GM19238 (cell line): Measurements from ENCODE around the gene FDXR.
"Not testable (repeated sequence)": the region's sequence is repeated elsewhere in the genome, so short reads cannot be mapped to it uniquely, and the experiment has no call there.

Source experiments
- DNase-seq: peaks from one replicate; pipeline ENCODE4 v3.0.0; 2011; ENCODE audit warnings: low spot score; ENCODE audit not compliant: insufficient read length

Gene FDXR

DNA sequence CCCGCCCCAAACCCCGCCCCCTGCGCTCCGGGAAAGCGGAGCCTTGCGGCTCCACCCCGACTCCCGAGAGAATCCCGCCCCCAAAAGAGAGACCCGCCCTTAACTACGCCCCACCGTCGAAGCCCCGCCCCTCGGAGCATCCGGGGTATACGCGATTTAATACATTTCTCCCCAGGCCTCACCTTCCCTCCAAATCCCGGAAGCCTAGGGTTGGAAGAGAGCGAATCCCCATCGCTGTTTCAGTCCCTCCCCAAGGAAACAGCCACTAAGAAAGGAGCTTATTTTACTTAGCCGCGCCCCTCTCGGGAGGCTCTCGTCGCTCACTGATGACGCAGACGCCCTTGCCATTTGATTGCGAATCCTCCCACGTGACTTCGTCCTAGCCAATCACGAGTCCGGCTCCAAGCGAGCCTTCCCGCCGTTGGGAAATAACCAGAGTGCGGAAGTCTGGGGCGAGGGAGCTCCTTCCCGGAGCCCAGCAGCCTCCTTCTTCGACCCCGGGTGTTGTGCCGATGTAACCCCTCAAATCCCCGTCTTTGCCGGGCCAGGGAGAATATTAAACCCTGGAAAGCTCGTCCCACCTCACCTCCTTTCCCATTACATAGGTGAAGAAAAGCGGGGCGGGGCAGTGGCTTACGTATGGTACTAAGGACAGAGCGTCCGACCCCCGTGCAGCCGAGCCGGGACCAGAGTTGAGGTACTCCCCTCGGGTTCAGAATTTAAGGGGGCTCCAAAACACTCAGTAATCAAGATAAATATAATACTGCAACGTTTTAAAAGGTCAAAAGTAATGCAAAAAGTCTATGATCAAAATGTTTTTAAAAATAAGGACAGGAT is 461 bp upstream of the FDXR start:
- peak; percentile 100 for DNase-seq

DNA sequence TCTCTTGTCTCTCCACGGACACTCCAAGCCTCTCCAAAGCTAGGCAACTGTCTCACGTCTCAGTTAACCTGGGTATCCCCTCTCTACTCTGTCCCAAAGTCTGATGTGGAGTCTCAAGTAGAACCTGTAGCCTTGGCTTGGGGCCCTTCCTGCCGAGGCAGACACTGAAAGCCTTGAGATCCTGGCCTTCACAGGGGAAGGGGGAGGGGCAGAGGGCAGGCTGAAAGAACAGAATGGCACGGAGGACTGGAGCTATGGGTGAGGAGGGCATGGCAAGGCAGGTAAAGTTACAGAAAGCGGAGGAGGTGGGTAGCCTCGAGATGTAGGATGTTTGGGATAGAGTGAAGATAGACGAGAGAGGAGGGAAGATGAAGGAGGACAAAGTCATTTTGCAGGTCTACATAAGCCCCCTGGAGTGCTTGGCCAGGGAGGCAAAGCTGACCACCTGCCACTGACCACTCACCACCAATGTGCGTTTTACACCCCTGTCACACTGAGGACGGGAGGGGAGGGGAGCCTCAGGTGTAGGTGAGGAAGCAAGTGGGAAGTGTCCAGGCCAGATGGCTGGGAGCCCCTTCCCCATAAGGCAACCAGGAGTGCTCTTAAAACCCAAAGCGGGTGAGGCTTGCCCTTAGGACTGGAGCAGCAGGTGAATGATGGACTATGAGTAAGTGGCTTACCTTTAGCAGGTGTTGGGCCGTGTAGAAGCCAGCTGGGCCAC is 1.3 kb downstream of the FDXR start:
- DNase-seq = no peak

DNA sequence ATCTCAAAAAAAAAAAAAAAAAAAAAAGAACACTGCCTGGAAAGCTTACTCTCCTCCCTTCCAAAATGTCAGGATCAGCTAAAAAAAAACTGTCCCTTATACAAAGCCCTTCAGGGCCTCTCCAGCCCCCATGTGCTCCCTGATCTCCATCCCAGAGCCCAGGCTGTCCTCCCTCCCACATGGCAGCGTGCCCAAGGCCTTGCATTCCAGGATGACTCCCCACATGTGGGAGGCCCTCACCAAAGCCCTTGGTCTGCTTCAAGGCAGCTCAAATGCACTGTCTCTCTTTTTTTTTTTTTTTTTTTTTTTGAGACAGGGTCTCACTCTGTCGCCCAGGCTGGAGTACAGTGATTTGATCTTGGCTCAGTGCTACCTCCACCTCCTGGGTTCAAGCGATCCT is 2.3 kb downstream of the FDXR start:
- DNase-seq = no peak

DNA sequence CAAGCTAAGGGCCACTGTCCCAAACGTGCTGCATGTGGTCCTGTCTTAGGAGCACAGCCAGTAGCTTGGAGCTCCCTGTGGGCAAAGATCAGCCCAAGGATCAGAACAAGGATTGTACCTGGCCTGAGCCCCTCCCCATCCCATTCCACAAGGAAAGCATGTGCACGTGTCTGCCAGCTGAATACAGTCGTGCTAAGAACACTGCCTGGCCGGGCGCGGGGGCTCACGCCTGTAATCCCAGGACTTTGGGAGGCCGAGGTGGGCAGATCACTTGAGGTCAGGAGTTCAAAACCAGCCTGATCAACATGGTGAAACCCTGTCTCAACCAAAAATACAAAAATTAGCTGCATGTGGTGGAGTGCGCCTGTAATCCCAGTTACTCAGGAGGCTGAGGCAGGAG is 2.8 kb downstream of the FDXR start:
- not testable (repeated sequence) for DNase-seq

DNA sequence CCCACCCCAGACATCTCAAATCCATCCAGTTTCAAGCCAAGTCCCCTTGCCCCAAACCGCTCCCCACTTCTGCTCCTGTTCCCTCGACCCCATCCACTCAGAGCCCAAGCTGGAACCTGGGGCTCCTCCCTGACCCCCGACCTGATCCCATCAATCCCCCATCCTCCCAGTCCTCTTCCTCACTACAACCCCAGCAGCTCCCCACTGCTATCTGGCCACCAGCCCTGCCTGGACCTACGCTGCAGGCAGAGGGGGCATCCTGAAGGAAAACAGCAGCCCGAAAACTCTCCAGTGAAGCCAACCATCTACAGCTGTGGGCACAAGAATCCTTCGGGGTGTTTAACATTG is 3.9 kb downstream of the FDXR start:
- DNase-seq = no peak

DNA sequence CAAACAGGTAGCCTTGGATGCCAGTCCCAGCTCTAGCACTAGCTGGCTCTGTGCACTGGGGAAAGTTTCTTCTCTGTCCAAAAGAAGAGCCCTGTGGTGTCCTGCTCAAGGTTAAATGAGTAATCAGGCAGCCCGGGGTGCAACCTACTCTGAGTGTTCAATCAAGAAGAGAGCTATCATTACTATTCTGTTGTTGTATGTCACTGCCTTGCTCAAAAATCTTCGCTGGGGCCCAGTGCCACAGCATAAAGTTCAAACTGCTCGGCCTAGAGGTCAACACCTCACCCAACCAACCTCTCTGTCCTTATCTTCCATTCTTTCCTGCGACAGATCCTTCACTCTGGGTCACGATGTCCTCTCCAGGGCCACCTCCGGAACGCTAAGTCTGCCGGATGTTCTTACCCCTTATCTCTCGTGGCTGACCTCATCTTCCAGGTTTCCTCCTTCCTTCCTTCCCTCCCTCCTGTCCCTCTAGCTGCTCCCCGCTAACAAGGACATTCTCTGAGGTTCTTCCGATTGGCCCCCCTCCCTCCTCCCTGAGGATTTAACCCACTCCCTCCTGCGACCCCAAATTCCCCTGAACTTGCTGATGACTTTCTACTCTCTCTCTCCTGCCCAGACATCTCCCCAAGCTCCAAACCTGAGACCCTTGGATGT is 4.4 kb downstream of the FDXR start:
- no peak for DNase-seq

DNA sequence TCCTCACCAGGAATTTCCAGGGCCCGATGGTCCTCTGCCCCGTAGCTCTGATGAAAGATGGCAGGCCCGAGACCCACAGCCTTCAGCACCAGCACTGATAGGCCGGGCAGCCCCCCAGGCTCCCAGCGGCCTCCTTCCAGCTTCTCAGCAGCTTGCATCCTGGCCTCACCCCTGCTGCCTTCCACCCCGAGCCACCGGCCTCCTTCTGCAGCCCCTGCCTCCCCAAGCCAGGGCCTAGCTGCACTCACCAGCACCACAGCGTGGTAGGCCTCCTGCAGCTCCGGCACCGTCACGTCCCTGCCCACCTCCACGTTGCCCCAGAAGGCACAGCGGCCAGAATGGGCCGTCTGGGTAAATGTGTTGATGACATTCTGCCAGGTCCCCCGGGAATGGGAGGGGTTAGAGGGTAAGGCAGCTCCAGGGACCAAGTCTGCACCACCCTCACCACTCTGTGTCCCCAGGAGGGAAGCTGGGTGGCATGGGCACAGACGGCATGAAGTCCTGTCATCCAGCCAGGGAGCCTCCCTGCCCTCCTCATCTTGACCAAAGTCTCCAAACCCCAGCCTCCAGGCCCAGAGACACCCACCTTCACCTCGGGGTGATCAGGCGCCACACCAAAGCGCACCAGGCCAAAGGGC is 6.5 kb downstream of the FDXR start:
- DNase-seq = no peak

DNA sequence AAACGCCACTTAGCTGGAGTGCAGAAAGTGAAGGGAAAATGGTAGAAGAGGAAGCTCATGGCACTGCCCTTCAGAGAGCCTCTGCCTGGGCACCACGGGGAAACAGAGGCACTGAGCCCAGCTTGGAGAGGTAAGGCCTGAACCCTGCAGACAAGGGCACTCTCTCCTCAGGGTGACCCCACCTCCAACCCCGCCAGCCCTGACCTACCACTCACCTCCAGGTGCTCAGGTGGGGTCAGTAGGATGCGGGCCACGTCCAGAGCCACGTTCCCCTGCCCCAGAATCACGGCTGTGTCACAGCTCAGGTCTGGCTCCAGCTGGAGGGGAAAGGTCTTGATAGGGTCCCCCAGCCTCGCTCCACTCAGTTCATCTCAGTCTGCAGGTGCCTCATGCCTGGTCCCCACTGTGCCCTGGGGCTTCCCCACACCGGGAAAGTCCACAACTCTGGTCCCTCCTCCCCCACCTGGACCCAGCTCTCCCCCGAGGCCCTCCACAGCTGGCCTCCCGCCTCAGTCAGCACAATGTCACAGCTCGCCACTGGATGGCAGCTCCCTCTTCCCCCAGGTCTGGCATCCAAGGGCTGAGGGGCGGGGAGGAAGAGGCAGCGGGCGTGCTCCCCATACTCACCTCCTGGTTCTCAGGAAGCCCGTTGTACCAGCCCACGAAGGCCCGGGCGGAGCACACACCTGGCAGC is 7.1 kb downstream of the FDXR start:
- no peak for DNase-seq

DNA sequence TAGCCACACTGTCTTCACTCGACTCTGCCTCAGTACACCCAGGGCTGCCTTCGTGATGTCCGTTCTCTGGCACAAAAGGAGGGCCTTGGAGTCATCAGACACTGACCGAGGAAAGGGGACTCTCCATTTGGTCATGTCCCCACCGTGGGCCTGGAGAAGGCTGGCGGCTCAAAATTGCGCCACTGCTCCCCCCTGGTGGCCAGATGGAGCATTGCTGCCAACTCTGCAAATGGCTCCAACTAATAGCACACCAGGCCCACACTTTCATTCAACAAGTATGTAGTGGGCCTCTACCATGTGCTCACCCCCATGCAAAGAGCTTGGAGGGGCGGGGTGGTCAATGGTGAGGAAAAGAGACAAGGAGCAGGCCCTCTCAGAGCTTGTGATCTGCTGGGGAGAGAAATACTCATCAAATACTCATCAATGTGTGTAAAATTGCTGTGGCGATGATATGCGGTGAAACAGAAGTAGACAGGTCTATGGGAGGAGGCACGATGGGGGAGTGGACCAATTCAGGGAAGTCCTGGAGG is 7.9 kb downstream of the FDXR start:
- DNase-seq = peak; percentile 69

DNA sequence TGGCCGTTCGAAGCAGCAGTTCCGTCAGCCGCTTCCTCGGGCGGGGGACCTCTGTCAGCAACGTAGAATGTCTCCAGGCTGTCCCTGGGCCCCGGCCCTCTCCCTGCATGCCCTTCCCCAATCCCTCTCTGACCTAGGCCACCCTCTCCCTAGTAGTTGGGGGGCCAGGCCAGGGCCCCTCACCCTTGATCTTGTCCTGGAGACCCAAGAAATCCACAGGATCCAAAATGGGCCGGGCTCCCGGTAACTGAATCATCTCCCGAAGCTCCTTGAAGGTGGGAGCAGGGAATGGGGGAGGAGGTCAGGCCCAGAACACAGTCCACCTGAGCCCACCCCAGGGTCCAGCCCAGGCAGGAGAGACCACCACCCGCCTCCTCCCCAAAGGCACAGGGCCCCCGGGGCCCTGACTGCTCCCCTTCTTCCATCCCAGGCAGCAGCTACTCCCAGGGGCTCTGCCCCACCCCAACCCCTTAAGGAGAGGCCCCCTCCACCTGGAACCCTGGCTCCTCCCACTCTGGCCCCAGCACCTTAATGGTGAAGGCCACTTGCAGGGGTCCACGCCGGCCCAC is 8.4 kb downstream of the FDXR start:
- DNase-seq = no peak

DNA sequence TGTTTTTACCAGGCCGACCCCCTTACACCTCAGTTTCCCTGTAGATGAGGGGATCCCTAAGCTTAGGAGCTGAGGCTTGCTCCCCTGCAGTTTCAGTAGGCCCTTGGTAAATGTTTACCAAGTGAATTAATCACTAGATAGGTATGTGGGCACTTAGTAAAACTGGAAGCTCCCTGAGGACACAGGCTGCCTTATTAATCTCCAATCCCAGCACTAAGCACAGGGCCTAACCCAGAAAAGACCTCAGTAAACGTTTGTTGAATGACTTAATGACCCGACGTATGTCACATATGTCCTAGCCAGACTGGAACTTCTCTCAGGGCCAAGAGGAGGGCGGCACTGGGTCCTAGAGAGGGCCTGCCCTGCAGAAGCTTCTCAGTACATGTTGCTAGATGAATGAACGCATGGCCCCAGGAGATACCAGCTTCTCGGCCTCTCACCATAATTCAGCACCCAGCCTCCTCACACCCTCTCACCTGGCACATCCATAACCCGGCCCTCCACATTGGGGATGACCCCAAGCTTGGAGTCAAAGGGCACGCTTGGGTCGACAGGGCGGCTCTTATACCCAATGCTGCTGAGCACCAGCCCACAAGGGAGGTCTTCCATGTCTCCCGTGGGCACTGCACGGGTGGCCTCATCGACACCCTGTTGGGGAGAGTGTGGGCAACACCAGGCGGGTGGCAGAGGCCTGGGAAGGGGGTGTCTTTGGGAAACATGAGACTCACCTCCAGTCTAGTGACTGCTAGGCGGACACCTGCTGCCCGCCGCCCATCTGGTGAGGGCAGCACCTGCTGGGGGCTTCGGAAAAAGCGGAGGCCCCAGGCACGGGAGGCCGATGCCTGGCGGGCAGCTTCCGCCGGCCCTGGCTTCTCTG is 9.1 kb downstream of the FDXR start:
- DNase-seq = no peak

DNA sequence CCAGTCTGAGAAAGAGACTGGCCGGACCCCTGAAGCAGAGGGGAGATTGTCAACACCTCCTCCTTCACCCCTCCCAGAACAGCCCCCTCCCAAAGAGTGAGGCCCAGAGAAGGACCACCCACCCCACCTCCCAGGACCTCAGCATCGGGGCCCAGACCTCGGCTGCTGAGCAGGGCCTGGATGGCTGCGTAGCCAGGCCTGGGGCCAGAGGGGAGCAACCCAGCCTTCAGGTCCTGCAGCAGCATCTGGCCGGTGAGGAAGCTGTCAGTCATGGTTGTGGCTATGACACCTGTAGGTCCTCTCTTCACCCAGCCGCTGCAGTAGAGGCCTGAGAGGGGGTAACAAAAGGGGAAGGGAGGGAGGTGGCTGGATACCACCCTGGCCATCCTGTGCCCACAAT is 9.9 kb downstream of the FDXR start:
- DNase-seq = no peak

DNA sequence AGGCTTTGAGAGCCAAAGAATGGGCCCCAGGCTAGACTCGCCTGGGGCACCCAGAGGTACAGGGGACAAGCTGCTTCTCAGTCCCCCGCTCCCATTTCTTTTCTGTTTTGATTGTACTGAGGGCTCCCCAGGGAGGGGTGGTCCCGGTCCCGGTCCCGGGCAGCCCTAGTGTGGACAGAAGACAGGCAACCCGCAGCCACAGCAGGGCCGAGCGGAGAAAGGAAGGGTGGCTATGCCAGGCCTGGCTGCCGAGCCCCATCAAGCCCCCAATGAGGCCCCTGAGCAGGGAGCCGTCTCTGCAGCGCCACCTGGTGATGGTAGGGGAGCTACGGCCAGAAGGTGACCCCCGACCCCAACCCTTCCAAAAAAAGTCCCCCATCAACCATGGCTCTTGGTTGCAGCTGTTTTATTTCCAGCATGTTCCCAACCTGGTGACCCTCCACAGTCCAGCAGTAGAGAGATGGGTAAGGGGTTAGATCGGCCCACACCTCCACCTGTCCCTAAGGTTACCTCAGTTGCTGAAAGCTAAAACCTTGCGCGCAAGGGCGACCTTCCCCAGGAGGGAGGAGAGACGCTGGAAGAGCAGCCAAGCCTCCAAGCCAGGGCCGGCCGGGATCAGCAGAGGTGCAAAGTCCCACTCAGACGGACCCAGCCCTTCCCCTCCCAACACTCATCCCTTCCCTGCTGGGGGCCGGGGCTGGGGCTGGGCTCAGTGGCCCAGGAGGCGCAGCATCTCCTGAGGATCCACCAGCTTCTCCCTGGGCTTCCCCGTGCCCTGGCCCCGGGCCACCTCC is 10.5 kb downstream of the FDXR start:
- peak; percentile 71 for DNase-seq

DNA sequence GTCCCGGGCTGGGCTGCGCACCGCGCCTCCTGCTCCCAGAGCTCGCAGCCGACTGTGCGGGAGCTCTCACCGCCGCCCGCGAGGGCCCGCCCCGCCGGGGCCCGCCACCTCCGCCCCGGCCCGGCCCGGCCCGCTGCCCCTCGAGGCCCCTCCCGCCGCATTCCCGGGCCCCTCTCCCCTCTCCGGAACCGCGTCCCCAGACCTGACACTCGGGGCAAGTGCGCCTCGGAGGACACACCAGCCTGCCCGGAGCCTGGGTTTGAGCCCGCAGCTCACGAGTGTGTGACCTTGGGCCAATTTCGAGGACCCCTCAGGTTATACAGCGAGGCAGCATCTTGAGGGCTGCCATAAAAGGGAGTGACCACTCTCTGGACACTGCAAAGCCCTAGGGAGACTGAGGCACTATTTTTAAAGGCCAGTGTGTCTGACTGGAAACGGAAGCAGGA is 11.1 kb downstream of the FDXR start:
- no peak for DNase-seq

DNA sequence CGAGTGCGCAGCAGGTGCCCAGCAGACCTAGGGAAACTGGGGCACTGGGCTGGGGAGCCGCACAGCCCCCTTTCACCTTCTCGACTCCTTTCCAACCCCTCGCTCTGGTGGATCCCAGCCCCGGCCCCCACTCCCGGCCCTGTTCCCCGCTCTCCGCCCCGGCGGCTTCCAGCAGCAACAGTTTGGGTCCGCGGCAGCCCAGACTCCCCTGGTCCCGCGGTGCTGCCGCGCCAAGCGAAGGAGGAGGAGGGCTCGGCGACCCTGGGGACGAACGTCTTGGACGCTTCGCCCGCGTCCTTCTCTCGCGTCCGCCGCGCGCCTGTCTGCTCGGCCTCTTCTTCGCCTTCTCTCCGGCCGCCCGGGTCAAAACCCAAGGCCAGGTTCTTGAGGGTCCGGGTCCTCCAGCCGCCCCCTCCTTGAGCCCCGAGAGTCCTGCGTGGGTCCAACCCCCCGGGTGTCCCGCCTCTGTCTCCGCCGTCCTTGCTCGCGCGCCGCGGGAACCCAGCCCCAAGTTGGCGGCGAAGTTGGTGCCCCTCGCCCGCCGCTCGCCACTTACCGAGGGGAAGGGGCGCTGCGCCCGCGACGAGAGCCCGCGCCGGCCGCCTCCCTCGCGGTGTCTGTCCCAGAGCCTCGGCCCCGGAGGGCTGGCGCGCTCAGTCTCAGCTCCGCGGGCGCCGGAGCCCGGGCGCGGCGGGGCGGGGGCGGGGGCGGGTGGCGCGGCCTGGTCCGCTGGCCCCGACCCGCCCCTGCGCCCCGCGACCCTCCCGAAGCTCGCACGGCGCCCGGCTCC is 11.7 kb downstream of the FDXR start:
- no peak for DNase-seq

DNA sequence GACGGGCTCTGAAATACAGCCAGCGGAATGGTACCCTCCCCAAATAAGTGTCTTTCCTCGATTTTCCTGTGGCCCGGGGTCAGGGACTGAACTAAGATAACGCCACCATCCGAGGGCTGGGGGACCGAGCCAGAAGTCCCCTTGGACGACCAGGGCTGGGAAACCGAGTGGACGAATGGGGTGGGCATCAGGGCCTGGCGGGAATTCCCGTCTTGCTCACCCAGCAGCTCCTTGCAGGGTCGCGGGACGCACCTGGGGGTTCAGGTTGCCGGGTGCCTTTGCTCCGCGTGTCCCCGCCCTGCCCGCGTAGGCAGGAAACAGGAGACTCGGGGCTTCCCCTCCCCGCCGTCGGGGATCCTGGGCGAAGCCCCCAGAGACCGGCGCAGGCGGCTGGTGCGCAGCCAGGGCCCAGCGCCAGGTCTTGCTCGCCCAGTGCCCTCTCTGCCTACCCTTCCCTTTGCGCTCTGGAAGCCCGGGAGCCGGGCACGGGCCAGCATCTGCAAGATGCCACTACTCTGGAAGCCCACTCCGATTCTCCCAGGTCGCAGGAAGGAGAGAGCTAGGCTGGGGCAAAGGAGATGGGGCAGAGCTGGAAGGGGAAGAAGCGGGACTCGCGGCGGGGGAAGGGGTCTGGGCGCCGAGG is 12.4 kb downstream of the FDXR start:
- no peak for DNase-seq

DNA sequence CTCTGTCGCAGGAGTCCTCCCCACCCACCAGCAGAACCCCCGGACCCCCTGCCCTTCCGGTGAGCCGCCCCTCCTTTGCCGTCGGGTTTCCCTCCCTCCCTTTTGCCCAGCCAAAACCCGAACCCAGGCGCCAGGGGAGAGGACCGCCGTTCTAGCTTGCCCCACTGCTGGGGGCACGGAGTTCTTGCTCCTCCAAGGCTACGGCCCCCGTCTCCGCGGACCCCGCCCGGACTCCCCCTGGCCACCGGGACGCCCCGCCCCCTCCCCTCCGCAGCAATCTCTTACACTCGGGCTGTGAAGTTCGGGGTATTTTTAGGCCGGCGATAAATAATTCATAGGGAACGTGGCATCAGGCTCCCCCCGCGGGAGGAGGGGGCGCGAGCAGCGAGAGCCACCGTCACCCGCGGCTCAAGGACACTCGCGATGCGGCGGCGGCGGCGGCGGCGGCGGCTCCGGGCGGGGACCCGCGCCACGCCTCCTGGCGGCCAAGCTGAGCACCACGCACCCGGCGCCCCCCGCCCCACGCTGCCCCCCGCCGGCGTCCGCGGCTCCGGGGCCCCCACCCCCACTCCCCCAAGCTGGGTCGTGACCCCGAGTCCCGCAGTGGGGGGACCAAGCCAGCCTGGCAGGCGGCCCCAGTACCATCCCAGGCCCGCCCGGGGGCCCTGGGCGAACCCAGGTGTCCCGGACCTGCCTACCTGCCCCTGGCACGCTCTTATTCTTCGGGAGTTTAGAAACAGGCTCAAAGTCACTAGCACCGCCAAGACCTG is 13.2 kb downstream of the FDXR start, which contains the start of gene GRIN2C:
GRIN2C (minus strand) TSS at position 427 of the 770 bp plus-strand sequence. CDS start 4,793 bp downstream, outside the sequence.
- DNase-seq = no peak
